NB4 (cell line): Measurements from ENCODE around the gene PDGFD.

Experiments used
- CTCF ChIP-seq: IDR thresholded peaks from one replicate; pipeline ENCODE4 v1.5.1; 2012; ENCODE audit warnings: low read depth, low read length
- MAX ChIP-seq: IDR thresholded peaks from 2 replicates; pipeline ENCODE4 v1.6.1; 2011; ENCODE audit warnings: low read depth, low read length
- POLR2A ChIP-seq: IDR thresholded peaks from 2 replicates; pipeline ENCODE4 v1.6.1; 2011; ENCODE audit warnings: mild to moderate bottlenecking; ENCODE audit not compliant: insufficient read length; ENCODE audit errors: extremely low read depth

- TF ChIP-seq POLR2A (no peak), CTCF (no peak), MAX (no peak)
These were observed 27.1 kb downstream of the PDGFD start for GRCh38 chr11:104136861-104137260.
